GM23338 (cell line): ENCODE measurements around the gene CCL23. TPM values are rescaled to one million over a fixed set of nuclear protein-coding genes. Genes with fewer than 3 reads are reported as not detected.

Experiments used
- ATAC-seq: fragments of 200-7000 bp; cut with Tn5 transposase; 3 replicates; pipeline ENCODE4 v1.9.1; 2020
- DNase-seq: peaks from one replicate; pipeline ENCODE4 v3.0.0-alpha.2; 2015; ENCODE audit warnings: low spot score
- H2AFZ ChIP-seq: fragments of 200-600 bp; sonication (generic); 2 replicates; pipeline ENCODE4 v1.8.0; 2016; ENCODE audit warnings: antibody characterized with exemption, mild to moderate bottlenecking, moderate library complexity
- H3F3A ChIP-seq: fragments of 200-600 bp; sonication (generic); replicated peaks from 2 replicates; pipeline ENCODE4 v1.8.0; 2017; ENCODE audit warnings: antibody characterized with exemption, mixed run types, low read depth
- H3K27ac ChIP-seq: fragments of 200-600 bp; sonication (generic); 2 replicates; pipeline ENCODE4 v1.6.1; 2016; ENCODE audit warnings: low read depth
- H3K27me3 ChIP-seq: fragments of 200-600 bp; sonication (generic); 2 replicates; pipeline ENCODE4 v1.8.0; 2016; ENCODE audit warnings: mild to moderate bottlenecking, mixed run types, moderate library complexity; ENCODE audit not compliant: insufficient read depth
- H3K36me3 ChIP-seq: fragments of 200-600 bp; sonication (generic); 2 replicates; pipeline ENCODE4 v1.8.0; 2016; ENCODE audit warnings: mild to moderate bottlenecking; ENCODE audit not compliant: insufficient read depth
- H3K4me1 ChIP-seq: fragments of 200-600 bp; sonication (generic); 2 replicates; pipeline ENCODE4 v1.8.0; 2016; ENCODE audit warnings: mild to moderate bottlenecking, moderate library complexity; ENCODE audit not compliant: insufficient read depth
- H3K4me2 ChIP-seq: fragments of 200-600 bp; sonication (generic); 2 replicates; pipeline ENCODE4 v1.7.1; 2017; ENCODE audit warnings: mixed run types
- H3K4me3 ChIP-seq: fragments of 200-600 bp; sonication (generic); 2 replicates; pipeline ENCODE4 v1.6.1; 2016; ENCODE audit warnings: mixed run types
- H3K79me2 ChIP-seq: fragments of 200-600 bp; sonication (generic); replicated peaks from 2 replicates; pipeline ENCODE4 v1.8.0; 2017; ENCODE audit warnings: mild to moderate bottlenecking; ENCODE audit not compliant: insufficient read depth
- H3K9me2 ChIP-seq: fragments of 200-600 bp; sonication (generic); 2 replicates; pipeline ENCODE4 v1.8.0; 2017; ENCODE audit not compliant: insufficient read depth
- H4K20me1 ChIP-seq: fragments of 200-600 bp; sonication (generic); replicated peaks from 2 replicates; pipeline ENCODE4 v1.8.0; 2017; ENCODE audit warnings: mild to moderate bottlenecking; ENCODE audit not compliant: insufficient read depth
- H3K27ac Mint-ChIP-seq: 2 replicates; pipeline ENCODE4 v1.8.0; 2020; ENCODE audit warnings: inconsistent platforms, mild to moderate bottlenecking, moderate library complexity, mixed read lengths
- H3K27me3 Mint-ChIP-seq: 3 replicates; pipeline ENCODE4 v1.8.0; 2022; ENCODE audit warnings: low read depth, mild to moderate bottlenecking, moderate library complexity, mixed read lengths, inconsistent platforms; ENCODE audit not compliant: insufficient read depth, poor library complexity
- H3K36me3 Mint-ChIP-seq: 3 replicates; pipeline ENCODE4 v1.8.0; 2021; ENCODE audit warnings: low read depth, mild to moderate bottlenecking, inconsistent platforms, moderate library complexity, mixed read lengths
- H3K4me1 Mint-ChIP-seq: 3 replicates; pipeline ENCODE4 v1.8.0; 2020; ENCODE audit warnings: mild to moderate bottlenecking, inconsistent platforms, mixed read lengths
- H3K4me3 Mint-ChIP-seq: 3 replicates; pipeline ENCODE4 v1.8.0; 2021; ENCODE audit warnings: moderate library complexity, mild to moderate bottlenecking, inconsistent platforms, mixed read lengths
- H3K9me3 Mint-ChIP-seq: 3 replicates; pipeline ENCODE4 v1.8.0; 2020; ENCODE audit warnings: moderate library complexity, mild to moderate bottlenecking, inconsistent platforms, mixed read lengths
- CREB1 ChIP-seq: fragments of 250-450 bp; sonication (Bioruptor Pico); IDR thresholded peaks from 2 replicates; pipeline ENCODE4 v1.5.0; 2020; ENCODE audit warnings: low read depth, mild to moderate bottlenecking, moderate library complexity
- CTCF ChIP-seq, 2 experiments: fragments of 200-600 bp in 1 of 2; sonication (generic) in 1 of 2; conservative IDR thresholded peaks; 2 replicates each; pipeline versions ENCODE4 v1.5.1 to v1.6.1; 2016 to 2017; ENCODE audit warnings: antibody characterized with exemption in 2 of 2, low read depth in 2 of 2, mild to moderate bottlenecking in 2 of 2, moderate library complexity in 1 of 2
- EZH2phosphoT487 ChIP-seq: fragments of 200-600 bp; sonication (generic); IDR thresholded peaks from one replicate; pipeline ENCODE4 v1.8.1; 2018; ENCODE audit warnings: antibody characterized with exemption; ENCODE audit not compliant: unreplicated experiment
- JUNB ChIP-seq: IDR thresholded peaks from one replicate; pipeline ENCODE4 v1.6.1; 2016; ENCODE audit warnings: antibody characterized with exemption; ENCODE audit not compliant: unreplicated experiment
- NANOG ChIP-seq: IDR thresholded peaks from 2 replicates; pipeline ENCODE4 v1.6.1; 2016; ENCODE audit warnings: antibody characterized with exemption, borderline replicate concordance
- POLR2AphosphoS5 ChIP-seq: IDR thresholded peaks from 2 replicates; pipeline ENCODE4 v1.6.1; 2016; ENCODE audit warnings: antibody characterized with exemption, low read depth
- STAT1 ChIP-seq: IDR thresholded peaks from one replicate; pipeline ENCODE4 v1.6.1; 2016; ENCODE audit warnings: antibody characterized with exemption; ENCODE audit not compliant: unreplicated experiment
- ZNF331 ChIP-seq: fragments of 250-450 bp; sonication (Bioruptor Pico); IDR thresholded peaks from 2 replicates; pipeline ENCODE4 v1.5.0; 2020; ENCODE audit warnings: low read depth, mild to moderate bottlenecking, moderate library complexity
- ZNF462 ChIP-seq: fragments of 250-450 bp; sonication (Bioruptor Pico); IDR thresholded peaks from 2 replicates; pipeline ENCODE4 v1.5.0; 2020; ENCODE audit warnings: mild to moderate bottlenecking, moderate library complexity
- long read RNA-seq: library from polyadenylated mRNA; unstranded; transcript quantifications from one replicate; pipeline ENCODE4 v2.0.0, GENCODE V29; 2020; ENCODE audit not compliant: unreplicated experiment
- polyA plus RNA-seq: library from polyadenylated mRNA; unstranded; fragments of >200 nt; fragmentation: Nextera tagmentation; extraction: Ambion mirVana; gene quantifications from 2 replicates; pipeline ENCODE4 v1.2.1, GENCODE V29; 2016
- total RNA-seq: library from RNA; depleted of rRNA; stranded (reverse); fragments of >200 nt; shearing (Covaris generic); gene quantifications from 2 replicates; pipeline ENCODE4 v1.2.3, GENCODE V29; 2014; rRNA removed
- TF ChIP-seq, protein P1 (sequence below): IDR thresholded peaks from 2 replicates; pipeline ENCODE4 v1.6.1; 2016; ENCODE audit warnings: antibody characterized with exemption
- TF ChIP-seq, protein P2 (sequence below): IDR thresholded peaks from one replicate; pipeline ENCODE4 v1.6.1; 2018; ENCODE audit warnings: antibody characterized with exemption; ENCODE audit not compliant: unreplicated experiment

Gene CCL23
- total RNA-seq (not detected in 2 replicates), polyA plus RNA-seq (not detected in 2 replicates)
- long read RNA-seq, result 0 reads

DNA sequence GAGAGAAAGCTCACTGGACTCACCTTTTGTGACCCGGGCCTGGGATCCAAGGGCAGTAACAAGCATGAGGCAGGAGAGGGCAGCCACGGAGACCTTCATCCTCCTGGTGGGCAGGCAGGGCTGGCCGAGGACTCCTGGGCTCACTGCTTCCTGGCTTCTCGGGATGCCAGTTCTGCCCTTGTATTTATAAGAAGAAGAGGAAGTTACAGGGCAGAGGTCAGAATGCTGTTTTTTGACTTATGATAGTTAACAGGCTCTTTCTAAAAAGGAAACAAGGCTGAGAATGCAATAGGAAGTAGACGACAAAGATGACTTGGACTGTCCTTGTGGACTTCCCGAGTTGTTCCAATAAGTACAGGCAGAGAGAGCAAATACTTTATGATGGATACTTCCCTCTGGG is at the start of gene CCL23:
CCL23 (minus strand) TSS at position 174 of the 400 bp plus-strand sequence; CDS start at position 99, 75 bp downstream.
- H3K27ac ChIP-seq, result no peak within 1 kb of the TSS
- no peaks in the 10 kb centered on the region for H3K27me3 ChIP-seq
- no peaks in the 10 kb centered on the region for H4K20me1 ChIP-seq
- ATAC-seq (no peak), DNase-seq (no peak)
- no peaks in the 10 kb centered on the region for H3K36me3 ChIP-seq
- no peak within 1 kb of the TSS for H3K4me3 ChIP-seq
- Mint-ChIP-seq H3K4me3 (no peak within 1 kb of the TSS), H3K27ac (no peak within 1 kb of the TSS), H3K27me3 (peaks cover 11% of the 10 kb centered on the region), H3K9me3 (peaks cover 14% of the 10 kb centered on the region), H3K36me3 (no peaks in the 10 kb centered on the region; the same call in 2 of the 3 replicates), H3K4me1 (no peaks in the 10 kb centered on the region)
- no peak within 1 kb of the TSS for H3K4me2 ChIP-seq
- H3K9me2 ChIP-seq, result no peaks in the 10 kb centered on the region
- no peaks in the 10 kb centered on the region for H3F3A ChIP-seq
- H3K4me1 ChIP-seq, result no peaks in the 10 kb centered on the region
- TF ChIP-seq CTCF (conservative IDR thresholded peaks at IDR 0.05; ENCODE audit: low read depth in 2 of 2) (no peak), JUNB (no peak), ZNF462 (CRISPR knock-in tag) (no peak), NANOG (no peak), STAT1 (no peak), ZNF331 (CRISPR knock-in tag) (no peak), POLR2AphosphoS5 (no peak), EZH2phosphoT487 (no peak), CREB1 (CRISPR knock-in tag) (no peak)
- TF ChIP-seq, protein P1, sequence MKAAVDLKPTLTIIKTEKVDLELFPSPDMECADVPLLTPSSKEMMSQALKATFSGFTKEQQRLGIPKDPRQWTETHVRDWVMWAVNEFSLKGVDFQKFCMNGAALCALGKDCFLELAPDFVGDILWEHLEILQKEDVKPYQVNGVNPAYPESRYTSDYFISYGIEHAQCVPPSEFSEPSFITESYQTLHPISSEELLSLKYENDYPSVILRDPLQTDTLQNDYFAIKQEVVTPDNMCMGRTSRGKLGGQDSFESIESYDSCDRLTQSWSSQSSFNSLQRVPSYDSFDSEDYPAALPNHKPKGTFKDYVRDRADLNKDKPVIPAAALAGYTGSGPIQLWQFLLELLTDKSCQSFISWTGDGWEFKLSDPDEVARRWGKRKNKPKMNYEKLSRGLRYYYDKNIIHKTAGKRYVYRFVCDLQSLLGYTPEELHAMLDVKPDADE, result no peak
- TF ChIP-seq, protein P2, sequence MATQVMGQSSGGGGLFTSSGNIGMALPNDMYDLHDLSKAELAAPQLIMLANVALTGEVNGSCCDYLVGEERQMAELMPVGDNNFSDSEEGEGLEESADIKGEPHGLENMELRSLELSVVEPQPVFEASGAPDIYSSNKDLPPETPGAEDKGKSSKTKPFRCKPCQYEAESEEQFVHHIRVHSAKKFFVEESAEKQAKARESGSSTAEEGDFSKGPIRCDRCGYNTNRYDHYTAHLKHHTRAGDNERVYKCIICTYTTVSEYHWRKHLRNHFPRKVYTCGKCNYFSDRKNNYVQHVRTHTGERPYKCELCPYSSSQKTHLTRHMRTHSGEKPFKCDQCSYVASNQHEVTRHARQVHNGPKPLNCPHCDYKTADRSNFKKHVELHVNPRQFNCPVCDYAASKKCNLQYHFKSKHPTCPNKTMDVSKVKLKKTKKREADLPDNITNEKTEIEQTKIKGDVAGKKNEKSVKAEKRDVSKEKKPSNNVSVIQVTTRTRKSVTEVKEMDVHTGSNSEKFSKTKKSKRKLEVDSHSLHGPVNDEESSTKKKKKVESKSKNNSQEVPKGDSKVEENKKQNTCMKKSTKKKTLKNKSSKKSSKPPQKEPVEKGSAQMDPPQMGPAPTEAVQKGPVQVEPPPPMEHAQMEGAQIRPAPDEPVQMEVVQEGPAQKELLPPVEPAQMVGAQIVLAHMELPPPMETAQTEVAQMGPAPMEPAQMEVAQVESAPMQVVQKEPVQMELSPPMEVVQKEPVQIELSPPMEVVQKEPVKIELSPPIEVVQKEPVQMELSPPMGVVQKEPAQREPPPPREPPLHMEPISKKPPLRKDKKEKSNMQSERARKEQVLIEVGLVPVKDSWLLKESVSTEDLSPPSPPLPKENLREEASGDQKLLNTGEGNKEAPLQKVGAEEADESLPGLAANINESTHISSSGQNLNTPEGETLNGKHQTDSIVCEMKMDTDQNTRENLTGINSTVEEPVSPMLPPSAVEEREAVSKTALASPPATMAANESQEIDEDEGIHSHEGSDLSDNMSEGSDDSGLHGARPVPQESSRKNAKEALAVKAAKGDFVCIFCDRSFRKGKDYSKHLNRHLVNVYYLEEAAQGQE, result no peak
- H3K79me2 ChIP-seq, result no peaks in the 10 kb centered on the region
- no peak within 1 kb of the TSS for H2AFZ ChIP-seq
